GM13977 (cell line): ENCODE measurements around the gene CTIF.
A peak's percentile ranks its signal among the peaks of the same experiment; 100 is the strongest.

ENCODE experiments used
- DNase-seq: peaks from one replicate; pipeline ENCODE4 v3.0.0; 2012; ENCODE audit warnings: low spot score
- CTCF ChIP-seq: IDR thresholded peaks from 2 replicates; pipeline ENCODE4 v1.5.1; 2012; ENCODE audit warnings: mild to moderate bottlenecking, control low read depth; ENCODE audit not compliant: insufficient read depth; ENCODE audit errors: extremely low read depth, missing control alignments
- in situ Hi-C: fragments of 300-500 bp; cut with MboI; formaldehyde crosslinking; loops from one replicate; pipeline ENCODE4 v1.12.0; 2022; ENCODE audit warnings: low sequenced_read_pairs, low pct_unique_long_range_greater_than_20kb, mixed read lengths, inconsistent platforms; ENCODE audit not compliant: unreplicated experiment

CTIF gene

GRCh38 chr18:48531908-48532307, 6.9 kb upstream of the CTIF start:
- no peak for DNase-seq
- TF ChIP-seq CTCF, result no peak
- in situ Hi-C loops, result no loop called here

DNA sequence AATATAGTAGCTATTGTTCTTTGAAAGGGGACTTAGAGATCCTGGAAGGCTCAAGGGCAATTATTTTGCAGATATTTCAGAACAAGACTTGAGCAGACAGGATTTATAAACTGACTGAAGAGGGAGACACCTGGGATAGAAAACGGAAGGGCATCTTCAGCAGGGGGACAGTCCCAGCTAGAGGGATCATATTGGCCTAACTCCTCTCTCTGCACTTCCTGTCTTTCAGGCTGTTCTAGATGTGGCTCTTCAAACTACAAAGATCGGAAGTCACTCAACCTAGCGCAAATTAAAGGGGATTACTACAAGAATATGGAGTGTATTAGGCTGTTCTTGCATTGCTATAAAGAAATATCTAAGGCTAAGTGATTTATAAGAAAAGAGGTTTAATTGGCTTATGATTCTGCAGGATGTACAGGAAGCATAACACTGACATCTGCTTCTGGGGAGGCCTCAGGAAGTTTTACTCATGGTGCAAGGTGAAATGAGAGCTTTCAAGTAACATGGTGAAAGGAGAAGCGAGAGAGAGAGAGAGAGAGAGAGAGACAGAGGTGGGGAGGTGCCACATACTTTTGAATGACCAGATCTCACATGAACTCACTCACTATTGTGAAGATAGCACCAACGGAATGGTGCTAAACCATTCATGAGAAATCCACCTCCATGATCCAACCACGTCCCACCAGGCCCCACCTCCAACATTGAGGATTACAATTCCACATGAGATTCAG, 5.3 kb upstream of the CTIF start:
- no peak for DNase-seq
- in situ Hi-C loops, result no loop called here
- TF ChIP-seq CTCF, result no peak

GRCh38 chr18:48534364-48534763, 4.5 kb upstream of the CTIF start:
- DNase-seq, result no peak
- in situ Hi-C loops, result no loop called here
- TF ChIP-seq CTCF, result no peak

GRCh38 chr18:48535956-48536355, 2.9 kb upstream of the CTIF start:
- DNase-seq, result no peak
- in situ Hi-C loops, result no loop called here
- TF ChIP-seq CTCF, result no peak

DNA sequence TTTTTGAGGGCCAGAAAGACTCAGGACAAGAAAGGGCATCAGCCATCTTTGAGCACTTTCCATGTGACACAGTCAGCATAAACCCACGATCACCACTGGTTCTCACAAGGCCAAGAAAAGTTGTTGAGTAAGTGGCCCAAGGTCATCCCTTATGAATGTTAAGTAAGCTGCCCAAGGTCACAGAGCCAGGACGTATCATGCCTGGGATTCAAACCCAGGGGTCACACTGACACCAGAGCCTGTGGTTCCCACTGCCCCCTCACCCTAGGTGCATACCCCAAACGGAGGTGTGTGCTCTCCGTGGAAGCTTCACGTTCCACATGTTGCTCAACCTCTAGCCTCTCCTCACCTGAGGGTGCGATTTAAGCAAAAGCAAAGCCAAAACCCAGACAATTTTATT, 2.3 kb upstream of the CTIF start:
- DNase-seq, result no peak
- in situ Hi-C loops, result no loop called here
- TF ChIP-seq CTCF, result no peak

DNA sequence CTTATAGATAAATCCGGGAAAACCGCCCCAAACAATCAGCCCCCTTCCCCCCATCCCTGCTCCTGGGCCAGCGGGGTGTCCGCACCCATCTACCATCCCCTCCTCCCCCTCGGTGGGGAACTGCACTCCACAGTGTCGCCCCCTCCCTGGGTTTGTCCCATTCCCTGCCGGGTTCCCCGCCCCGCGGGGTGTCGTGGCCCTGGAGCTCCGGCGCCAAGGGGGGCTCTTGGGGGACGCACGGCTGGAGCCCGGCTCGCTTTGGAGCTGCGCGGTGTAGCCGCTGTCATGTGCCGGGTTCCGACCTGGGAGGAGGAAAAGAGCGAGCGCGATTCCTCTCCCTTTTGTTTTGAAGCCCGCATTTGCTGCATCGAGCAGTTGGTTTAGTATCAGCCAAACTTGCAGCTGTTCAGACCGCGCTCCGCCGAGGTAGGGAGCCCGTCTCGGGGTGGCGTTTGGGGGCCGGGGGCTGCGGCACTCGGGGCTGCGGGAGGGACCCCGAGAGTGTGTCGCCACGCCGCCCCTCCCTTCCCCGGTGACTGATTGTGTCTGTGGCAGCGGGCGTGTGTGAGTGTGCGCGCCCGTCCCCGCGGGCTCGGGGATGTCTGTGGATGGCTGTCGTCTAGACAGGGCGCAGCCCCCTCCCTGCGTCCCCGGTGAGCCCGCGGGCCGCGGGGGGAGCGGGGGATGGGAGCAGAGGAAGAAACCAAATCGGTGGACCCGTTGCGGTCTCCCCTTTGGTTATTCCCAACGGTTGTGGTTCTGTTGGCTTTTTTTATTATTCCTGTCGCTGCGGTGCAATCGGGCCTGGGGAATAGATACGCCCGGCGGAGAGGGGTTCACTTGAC, 797 bp downstream of the CTIF start:
- TF ChIP-seq CTCF, result no peak
- in situ Hi-C loops, result no loop called here
- peak; percentile 52 for DNase-seq
